Measurements from ENCODE around the gene ATG10.

Gene ATG10

DNA sequence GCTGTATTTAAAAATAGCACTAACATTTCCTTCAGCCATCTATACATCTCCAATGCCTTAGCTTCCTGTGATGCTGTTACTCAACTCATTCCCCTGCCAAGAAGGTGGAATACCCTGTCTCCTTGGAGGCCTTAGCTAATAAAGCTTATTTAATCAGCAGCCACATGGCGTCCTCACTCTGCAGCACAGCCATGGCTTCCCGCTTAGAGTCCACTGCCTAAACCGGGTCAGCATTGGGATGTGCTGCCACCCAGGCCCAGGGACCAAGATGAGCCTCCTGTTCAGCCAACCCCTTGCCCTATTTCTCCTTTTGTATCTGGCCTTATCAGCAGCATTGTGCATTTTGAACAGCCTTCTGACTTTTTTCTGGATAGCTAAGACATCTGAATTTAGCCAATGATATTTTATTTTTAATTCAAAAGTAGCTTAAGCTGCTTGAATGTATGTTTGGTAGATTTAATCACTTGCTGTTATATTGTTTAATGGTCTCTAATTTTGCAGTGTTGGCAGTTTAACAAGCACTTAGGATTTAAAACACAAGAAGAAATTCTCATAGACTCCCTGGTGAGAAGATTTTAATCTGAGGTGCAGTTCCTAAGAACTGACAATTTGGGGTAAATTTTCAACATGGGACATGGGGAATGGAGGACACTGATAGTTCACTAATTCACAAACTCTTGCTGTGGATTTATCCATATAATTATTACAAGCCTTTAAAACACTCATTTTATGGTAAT is 193.3 kb downstream of the ATG10 start:
- DNase-seq (ENCODE audit: low read depth): no peak

DNA sequence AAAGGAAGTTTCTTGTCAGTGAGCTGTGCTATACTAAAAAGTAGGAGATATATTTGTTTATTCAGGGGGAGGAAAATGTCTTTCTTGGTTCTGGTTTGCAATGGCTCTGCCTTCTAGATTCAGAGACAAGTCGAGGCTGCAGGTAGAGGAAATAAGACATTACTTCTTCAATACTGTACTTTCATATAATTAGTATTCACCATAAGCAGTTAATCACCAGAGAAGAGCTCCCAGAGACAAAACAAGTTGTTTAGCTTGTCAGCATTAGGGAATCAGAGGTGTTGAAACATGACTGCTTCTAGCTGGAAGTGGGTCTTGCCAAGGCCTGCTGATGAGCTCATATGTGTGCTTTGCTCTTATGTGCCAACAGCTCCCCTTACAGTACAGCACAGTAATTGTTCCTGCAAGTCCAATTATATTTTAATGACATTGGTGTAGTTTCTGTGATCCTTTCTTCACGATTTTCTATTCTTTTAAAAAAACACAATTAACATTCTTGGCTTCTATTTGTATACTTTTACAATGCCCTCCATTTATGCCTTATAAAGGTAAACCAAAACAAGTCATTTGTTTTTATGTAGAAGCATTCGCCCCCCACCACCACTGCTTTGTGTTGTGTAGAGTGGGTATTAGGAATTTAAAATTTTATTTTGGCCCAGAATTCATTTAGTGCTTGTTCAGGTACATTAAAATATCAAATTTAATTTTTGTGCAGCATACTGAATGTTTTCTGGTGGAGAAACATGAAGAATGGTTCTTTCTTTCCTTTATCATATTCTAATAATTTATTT is 194.1 kb downstream of the ATG10 start:
- peak; percentile 8 for DNase-seq (ENCODE audit: low read depth)

DNA sequence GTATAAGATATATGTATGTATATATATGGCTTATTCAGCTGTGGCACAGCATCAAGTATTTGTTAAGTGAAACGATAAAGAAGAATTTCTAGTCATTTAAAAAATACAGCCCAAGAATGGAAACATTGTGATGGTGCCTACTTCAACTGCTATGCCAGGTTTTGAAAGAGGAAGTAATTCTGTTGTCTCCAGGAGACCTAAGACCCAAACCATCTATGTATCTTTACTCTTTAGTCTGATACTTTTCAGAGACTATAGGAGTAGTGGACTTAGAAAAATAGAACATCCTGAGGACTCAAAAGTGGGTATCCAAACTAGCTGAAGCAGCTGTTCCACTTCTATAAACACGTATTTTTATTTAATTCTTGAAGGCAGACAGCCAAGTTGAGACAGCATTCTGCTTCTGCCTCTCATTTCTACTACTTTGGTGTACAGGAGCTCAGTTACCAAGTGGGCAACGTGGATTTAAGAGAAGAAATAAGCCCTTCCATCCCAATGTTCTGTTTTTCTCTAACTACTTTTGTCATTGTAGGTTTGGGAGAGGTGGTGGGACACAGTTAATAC is 195.6 kb downstream of the ATG10 start:
- DNase-seq (ENCODE audit: low read depth): no peak

DNA sequence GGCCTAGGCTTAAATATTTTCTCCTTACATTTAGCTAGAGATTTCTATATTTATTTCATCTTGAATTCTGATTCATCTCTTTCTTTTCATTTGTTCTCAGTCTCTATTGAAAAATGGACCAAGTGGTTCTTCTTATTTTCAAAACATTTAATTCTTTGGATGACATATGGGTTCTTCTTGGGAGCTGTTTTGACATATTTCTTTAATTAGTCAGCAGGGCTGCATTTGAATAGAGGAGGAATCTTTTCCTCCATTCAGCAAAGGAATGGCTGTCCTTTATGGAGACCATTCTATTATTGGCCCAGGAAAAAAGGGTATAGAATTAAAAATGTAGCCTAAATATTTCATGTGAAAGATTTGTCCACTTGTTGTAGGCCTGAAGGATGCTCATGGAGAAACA is 196.5 kb downstream of the ATG10 start:
- no peak for DNase-seq (ENCODE audit: low read depth)

DNA sequence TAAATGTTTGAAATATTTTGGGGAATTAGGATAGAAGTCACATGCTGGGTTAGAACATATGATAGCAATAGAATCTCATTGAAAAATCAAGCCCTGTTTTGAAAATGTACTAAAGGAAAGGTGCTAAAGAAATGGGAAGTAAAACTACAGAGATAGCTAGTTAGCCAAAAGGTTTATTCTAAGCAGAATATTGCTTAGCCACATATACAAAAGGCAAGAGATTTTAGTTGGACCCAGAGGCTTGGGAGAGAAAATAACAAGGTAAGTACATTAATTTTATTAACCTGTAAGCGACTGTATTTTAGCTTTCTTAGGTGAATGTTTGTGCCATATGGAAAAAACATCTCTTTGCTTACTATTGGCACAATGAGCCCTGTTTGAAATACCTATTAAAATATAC is 198.1 kb downstream of the ATG10 start:
- DNase-seq (ENCODE audit: low read depth): no peak

DNA sequence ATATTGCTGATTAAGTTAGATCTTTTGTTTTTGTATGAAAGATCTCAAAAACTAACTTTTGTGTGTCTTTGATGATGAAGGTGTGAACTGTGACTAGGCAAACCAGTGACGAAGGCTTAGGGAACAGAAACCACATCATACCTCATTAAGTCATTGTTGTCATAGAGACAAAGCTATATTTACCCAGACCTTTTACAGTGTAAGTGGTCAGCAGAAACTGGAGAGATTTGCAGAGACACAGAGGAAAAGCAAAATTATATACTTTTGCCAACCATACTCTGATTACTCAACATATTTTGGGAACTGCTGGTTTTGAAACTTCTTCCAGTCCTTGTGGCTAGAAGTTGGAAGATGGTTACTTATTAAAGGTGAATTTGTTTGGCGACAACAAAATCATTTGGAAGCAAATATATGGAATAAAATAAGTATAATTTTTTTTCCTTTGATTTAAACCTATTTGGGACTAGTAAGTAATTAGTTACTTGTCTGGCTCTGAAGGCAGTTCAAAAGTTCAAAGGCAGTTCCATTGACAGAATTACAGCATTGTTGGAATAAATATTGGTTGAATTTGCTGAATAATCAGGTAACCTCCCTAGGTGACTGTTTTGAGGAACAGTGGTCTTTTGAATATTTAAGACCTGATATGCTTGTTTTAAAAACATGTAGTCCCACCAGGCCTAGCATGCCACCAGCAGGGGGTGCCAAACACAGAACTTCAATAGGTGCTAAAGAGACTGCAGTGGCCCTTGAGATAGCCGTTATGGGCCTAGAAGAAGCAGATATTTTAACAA is 202.5 kb downstream of the ATG10 start:
- peak; percentile 30 for DNase-seq (ENCODE audit: low read depth)

DNA sequence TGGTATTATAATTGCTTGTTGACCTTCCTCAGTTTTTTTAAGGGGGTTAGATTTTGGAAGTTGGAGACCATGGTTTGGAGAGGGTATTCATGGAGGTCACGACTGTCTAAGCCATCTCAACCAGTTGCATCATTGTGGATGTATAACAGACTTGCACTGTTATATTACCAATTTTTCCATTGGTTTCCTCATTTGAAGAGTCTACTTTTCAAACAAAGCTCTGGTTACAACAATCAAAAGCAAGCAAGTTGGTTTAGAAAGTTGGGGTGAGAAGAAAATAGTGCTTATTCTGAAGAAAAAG is 203.0 kb downstream of the ATG10 start:
- DNase-seq (ENCODE audit: low read depth): no peak

DNA sequence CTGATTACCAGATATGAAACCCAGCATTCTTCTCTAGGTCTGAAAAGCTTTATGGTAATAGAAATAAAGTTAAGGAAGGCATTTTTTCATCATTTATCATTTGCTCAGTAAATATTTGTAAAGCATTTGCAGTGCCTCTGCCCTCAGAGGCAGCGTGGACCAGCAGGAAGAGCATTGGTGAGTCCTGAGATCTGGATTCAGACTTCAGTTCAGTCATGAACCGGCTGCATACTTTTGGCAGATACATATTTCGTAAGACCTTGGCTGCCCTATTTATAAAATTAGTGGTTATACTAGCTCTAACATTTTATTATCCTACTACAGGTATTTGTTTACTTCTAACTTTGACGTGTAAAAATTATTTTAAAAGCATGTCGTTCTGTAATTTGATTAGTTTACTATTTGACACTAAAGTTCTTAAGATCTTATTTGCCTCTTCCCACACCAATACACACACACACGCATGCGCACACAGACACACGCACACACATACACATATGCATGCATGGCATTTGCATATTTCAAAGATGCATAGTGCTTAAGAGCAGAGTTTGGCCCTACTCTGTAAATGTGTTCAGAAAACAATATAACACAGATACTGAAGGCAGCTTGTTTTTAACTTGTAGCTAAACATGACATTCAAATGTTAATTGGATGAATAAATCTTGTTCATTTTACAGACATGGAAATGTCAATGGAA is 204.4 kb downstream of the ATG10 start:
- DNase-seq (ENCODE audit: low read depth): no peak

DNA sequence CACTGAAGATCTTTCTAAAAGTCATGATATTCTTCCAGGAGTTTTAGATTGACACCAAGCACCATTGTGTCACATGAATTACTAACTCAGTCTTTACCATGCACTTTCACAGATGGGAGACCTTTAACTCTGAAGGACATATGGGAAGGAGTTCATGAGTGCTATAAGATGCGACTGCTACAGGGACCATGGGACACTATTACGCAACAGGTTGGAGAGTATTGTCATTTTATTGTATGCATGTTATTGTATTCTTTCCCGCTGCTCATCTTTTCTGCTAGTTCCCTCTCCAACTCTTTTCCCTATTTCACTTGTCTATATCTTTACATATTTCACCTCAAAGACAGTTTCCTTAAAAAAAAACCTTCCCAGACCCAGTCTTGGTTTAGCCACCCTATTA is 206.6 kb downstream of the ATG10 start:
- no peak for DNase-seq (ENCODE audit: low read depth)

DNA sequence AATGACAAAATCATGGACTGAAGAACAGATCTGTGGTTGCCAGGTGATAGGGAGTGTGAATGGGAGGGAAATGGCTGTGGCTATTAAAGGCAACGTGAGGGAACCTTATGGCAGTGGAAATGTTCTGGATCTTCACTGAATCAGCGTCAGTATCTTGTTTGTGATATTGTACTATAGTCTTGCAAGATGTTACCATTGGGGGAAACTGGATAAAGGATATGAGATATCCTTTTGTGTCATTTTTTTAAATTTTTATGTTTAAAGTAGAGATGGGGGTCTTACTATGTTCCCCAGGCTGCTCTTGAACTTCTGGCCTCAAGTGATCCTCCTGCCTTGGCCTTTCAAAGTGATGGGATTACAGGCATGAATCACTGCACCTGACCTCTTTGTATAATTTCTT is 210.8 kb downstream of the ATG10 start:
- DNase-seq (ENCODE audit: low read depth): no peak

DNA sequence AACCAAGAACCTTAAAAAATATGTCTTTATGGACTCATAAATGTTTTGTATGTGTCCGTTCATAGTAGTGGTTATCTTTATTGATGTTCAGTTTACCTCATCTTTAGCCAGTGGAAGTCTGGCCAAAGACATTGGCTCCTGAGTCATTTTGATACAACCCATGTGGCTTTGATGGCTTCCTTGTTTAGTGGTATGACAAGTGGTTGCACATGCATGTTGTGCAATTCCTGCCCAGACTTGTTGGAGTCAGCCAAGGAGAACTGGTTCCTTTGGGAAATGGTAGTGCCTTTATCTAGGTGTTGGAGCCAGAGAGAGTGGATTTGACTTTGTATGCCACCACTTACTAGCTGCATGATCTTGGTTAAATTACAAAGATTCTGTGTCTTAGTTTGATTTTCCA is 212.0 kb downstream of the ATG10 start:
- no peak for DNase-seq (ENCODE audit: low read depth)

DNA sequence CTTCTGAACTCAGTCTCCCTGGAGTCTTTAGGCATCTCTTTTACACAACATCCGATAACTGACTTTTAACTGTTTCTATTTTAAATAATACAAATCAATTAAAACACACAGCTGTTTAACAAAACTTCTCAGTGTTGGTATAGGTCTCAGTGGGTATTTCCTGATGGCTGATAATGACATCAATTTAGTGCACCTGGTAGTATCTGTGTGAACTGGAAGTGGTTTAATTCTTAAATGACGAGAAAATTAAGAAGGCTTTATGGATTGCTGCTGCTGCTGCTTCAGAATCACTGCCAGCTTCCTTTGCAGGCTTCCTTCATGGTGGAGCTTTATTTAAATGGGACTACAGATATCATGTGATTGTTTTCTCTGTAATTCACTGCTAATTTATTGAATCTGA is 214.0 kb downstream of the ATG10 start:
- DNase-seq (ENCODE audit: low read depth): no peak

DNA sequence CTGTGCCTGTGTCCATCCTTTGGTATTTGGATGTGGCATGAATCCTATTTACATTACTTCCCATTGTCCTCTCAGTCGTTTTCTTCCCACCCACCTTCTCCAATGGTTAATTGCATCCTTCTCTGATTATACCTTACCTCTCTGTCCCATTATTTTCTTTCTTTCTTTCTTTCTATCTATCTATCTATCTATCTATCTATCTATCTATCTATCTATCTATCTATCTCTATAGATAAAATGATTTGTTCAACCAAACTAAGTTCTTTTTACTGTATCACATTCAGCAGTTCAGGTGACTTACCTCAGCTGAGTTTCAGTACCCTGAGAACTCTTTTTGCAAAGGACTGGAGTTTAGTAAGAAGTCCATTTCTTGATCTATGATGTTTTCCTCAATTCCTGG is 225.7 kb downstream of the ATG10 start:
- no peak for DNase-seq (ENCODE audit: low read depth)

DNA sequence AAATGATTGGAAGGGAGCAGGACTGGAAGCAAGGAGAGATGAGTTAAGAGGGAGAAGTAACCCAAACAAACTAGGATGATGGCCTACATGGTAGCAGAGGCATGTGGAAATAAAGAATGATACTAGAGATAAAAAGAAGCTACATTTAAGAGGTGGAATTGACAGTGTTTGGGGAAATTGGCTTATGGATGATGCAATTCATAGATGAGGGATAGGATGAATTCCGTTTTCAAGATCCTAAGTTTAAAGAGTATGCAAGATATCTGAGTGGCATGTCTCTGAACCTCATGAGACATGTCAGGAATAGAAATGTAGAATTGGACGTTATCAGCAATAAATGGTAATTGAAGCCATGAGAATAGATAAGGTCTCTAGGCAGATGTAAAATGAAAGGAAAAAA is 232.7 kb downstream of the ATG10 start:
- no peak for DNase-seq (ENCODE audit: low read depth)

DNA sequence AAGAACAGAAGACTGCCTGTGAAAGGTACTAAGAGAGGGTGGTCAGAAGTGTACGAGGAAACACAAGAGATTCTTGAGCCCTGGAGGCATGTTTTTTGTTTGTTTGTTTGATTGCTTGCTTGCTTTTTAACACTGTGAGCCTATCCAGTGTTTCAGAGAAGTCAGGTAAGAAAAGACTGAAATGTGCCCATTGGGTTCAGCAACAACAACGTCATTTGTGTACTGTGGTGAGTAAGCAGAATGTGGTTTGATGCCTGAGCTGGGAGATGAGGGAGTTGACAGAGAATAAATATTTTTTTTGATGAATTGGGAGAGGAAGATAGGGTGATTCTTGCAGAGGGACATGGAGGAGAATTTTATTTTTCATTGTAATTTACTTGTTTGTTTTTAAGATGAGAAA is 233.2 kb downstream of the ATG10 start:
- no peak for DNase-seq (ENCODE audit: low read depth)

DNA sequence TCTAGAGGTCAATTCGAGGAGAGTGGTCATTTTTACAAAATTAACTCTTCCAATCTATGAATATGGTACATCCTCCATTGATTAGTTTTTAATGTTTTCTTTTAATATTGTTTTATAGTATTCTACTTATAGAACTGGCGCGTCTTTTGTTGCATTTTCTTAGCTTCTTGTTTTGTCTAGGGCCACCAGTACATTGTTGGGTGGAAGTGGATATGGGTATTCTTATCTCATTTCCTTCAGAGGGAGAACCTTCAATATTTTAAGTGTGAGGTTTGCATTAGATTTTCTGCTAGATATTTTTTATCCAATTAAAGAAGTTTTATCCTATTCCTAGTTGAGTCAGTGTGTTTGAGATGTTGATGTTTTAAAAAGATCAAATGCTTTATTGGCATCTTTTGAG is 236.5 kb downstream of the ATG10 start:
- no peak for DNase-seq (ENCODE audit: low read depth)

DNA sequence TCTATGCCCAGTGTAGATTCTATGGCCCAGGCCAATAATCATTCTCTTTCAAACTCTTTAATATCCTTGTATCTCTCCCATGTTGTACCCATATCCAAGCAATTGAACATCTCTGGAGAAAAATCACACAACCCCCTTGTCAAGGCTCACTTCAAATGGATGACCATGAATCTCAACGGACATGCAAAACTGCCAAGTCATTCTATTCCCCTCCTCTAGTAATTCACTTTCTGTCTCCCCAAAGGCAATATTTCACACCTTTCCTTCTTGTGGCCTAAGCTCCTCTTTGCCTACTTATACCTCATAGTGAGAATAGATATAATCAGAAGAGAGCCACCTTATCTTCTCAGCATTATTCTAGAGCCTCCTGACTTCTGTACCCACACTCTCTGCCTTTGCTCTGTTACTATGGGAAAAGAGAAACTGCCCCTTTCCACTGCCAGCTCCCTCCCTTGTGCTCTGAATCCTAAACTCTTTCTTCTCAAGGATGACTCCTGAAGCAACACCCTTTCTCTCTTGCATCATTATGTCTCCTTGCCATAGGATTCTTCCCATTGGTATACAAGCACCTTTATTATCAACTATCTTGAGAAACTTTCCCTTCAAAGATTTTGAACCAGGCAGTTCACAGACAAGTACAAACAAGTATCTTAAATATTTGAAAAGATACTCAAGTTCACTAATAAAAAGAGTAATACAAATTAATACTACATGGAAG is 240.2 kb downstream of the ATG10 start:
- no peak for DNase-seq (ENCODE audit: low read depth)

DNA sequence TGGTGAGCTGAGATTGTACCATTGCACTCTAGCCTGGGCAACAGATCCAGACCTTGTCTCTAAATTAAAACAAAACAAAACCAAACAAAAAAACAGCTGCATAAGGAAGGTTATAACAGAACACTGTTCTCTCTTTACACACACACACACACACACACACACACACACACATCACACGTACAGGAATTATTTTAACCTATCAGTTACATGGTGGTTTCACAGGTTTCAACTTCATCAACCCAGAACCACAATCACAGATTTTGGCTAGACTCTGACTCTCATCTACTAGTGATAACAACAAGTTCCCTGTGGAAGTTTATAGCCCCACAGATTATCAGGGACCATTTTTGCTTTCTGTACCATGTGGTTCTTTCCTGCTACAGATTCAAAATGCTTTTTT is 246.1 kb downstream of the ATG10 start:
- no peak for DNase-seq (ENCODE audit: low read depth)

DNA sequence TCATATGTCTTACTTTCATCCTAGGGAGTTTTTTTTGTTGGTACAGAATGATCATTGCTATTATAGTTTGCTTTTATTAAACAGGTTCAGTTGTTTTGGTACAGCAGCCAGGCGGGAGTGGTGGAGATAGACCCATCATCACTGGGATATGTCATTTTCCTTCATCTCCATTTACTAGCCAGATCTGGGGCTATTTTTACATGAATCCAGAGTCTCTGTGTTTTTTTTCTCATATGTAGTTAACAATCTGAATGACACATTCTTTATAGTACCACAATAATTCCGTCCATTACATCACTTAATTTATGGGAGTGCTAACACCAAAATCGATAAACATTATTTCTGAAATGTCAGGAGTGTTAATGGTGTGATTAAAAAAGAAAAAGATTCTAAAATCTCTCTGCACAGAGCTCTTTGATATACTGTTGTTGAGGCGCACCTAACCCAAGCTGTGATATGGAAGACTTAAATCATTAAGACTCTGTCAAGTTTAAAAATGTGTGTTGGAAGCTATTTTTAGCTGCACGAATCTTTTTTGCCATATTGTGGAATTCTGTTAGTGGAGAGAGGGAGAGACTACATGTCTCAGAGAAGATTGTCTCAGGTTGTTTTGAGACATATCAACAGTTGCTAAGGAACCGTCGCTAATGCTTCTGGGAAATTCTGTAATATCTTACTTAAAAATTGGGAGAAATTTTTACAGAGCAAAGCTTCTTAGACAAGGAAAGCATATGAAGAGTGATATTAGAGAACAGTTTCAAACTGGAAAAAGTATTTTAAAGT is 246.7 kb downstream of the ATG10 start:
- DNase-seq (ENCODE audit: low read depth): no peak

DNA sequence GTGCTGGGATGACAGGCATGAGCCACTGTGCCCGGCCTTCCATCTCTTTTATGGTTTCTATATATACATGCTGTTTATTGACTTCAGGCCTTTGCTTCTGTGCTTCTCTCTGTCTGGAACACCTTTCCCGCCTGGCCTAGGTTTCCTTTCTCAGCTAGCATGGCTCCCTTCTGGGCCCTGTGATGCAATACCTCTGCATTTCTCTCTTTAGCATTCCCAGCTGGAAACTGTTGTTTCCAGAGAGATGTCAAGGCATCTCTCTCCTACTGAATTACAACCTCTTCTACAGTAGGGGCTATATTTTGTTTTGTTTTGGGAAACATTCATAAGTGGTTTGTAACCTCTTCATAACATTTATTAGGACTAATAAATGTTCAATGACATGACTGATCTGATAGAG is 249.2 kb downstream of the ATG10 start:
- no peak for DNase-seq (ENCODE audit: low read depth)

Data from T follicular helper cell (primary cell).